Loucy (cell line): ENCODE results near the gene PRDM5.

ENCODE experiments used
- H2AFZ ChIP-seq: fragments of 200-600 bp; sonication (generic); 2 replicates; pipeline ENCODE4 v1.6.0; 2016; ENCODE audit warnings: antibody characterized with exemption, mild to moderate bottlenecking, low read length, moderate library complexity
- H3F3A ChIP-seq: fragments of 200-600 bp; 2 replicates; pipeline ENCODE4 v1.6.0; 2016; ENCODE audit warnings: antibody characterized with exemption, low read depth, mild to moderate bottlenecking
- H3K27me3 ChIP-seq: fragments of 200-600 bp; sonication (generic); 2 replicates; pipeline ENCODE4 v1.6.1; 2014; ENCODE audit warnings: low read length, mild to moderate bottlenecking; ENCODE audit not compliant: insufficient read depth, poor library complexity, severe bottlenecking
- H3K36me3 ChIP-seq: fragments of 200-600 bp; sonication (generic); 2 replicates; pipeline ENCODE4 v1.6.1; 2016; ENCODE audit warnings: low read length; ENCODE audit not compliant: insufficient read depth
- H3K4me1 ChIP-seq: fragments of 200-600 bp; sonication (generic); 2 replicates; pipeline ENCODE4 v1.5.1; 2014; ENCODE audit warnings: low read length, mild to moderate bottlenecking; ENCODE audit not compliant: insufficient read depth, poor library complexity, severe bottlenecking
- H3K4me2 ChIP-seq: fragments of 200-600 bp; sonication (generic); 2 replicates; pipeline ENCODE4 v1.6.0; 2014; ENCODE audit warnings: antibody characterized with exemption, low read length, low read depth, mild to moderate bottlenecking; ENCODE audit not compliant: poor library complexity, severe bottlenecking
- H3K4me3 ChIP-seq: fragments of 200-600 bp; sonication (generic); 2 replicates; pipeline ENCODE4 v1.5.1; 2014; ENCODE audit warnings: low read length, mild to moderate bottlenecking, mixed read lengths; ENCODE audit not compliant: poor library complexity, severe bottlenecking
- H3K79me2 ChIP-seq: fragments of 200-600 bp; sonication (generic); 2 replicates; pipeline ENCODE4 v1.6.1; 2014; ENCODE audit warnings: low read length; ENCODE audit not compliant: insufficient read depth
- H3K9ac ChIP-seq: fragments of 200-600 bp; sonication (generic); 2 replicates; pipeline ENCODE4 v1.6.0; 2014; ENCODE audit warnings: mild to moderate bottlenecking, low read depth, low read length, moderate library complexity; ENCODE audit not compliant: poor library complexity, severe bottlenecking
- H3K9me2 ChIP-seq: fragments of 200-600 bp; sonication (generic); replicated peaks from 2 replicates; pipeline ENCODE4 v1.6.1; 2016; ENCODE audit warnings: low read depth, low read length, mixed read lengths
- H3K9me3 ChIP-seq: fragments of 200-600 bp; sonication (generic); 2 replicates; pipeline ENCODE4 v1.6.1; 2014; ENCODE audit warnings: mild to moderate bottlenecking, antibody characterized with exemption, low read length, low read depth; ENCODE audit not compliant: insufficient read depth
- H4K20me1 ChIP-seq: fragments of 200-600 bp; sonication (generic); 2 replicates; pipeline ENCODE4 v1.6.0; 2014; ENCODE audit warnings: antibody characterized with exemption, low read length, mild to moderate bottlenecking; ENCODE audit not compliant: insufficient read depth, poor library complexity, severe bottlenecking
- CTCF ChIP-seq: fragments of 200-600 bp; sonication (generic); conservative IDR thresholded peaks from 2 replicates; pipeline ENCODE4 v1.5.1; 2014; ENCODE audit warnings: mild to moderate bottlenecking, antibody characterized with exemption, low read length
- EZH2phosphoT487 ChIP-seq: fragments of 200-600 bp; IDR thresholded peaks from 2 replicates; pipeline ENCODE4 v1.6.1; 2018; ENCODE audit warnings: antibody characterized with exemption, mild to moderate bottlenecking, moderate library complexity, borderline replicate concordance

The PRDM5 gene

GRCh38 chr4:120873554-120873953 is 49.0 kb downstream of the PRDM5 start:
- no peaks in the 10 kb centered on the region for H3K27me3 ChIP-seq
- no peaks in the 10 kb centered on the region for H3K36me3 ChIP-seq
- H3K4me3 ChIP-seq = no peak overlapping the region
- no peaks in the 10 kb centered on the region for H4K20me1 ChIP-seq
- no peaks in the 10 kb centered on the region for H3K4me1 ChIP-seq
- H3K9me2 ChIP-seq = no peaks in the 10 kb centered on the region
- H3K9me3 ChIP-seq = no peaks in the 10 kb centered on the region
- no peaks in the 10 kb centered on the region for H3F3A ChIP-seq
- no peak overlapping the region for H2AFZ ChIP-seq
- no peak for TF ChIP-seq EZH2phosphoT487
- TF ChIP-seq CTCF = peak; percentile 23; the same call in 1 of the 2 replicates
- H3K79me2 ChIP-seq = no peaks in the 10 kb centered on the region
- no peak overlapping the region for H3K4me2 ChIP-seq
- H3K9ac ChIP-seq = no peak overlapping the region

GRCh38 chr4:120871173-120871572 is 51.4 kb downstream of the PRDM5 start:
- no peak overlapping the region for H3K4me3 ChIP-seq
- no peak overlapping the region for H3K9ac ChIP-seq
- no peaks in the 10 kb centered on the region for H3K36me3 ChIP-seq
- H3K9me2 ChIP-seq = no peaks in the 10 kb centered on the region
- no peaks in the 10 kb centered on the region for H3F3A ChIP-seq
- H3K4me2 ChIP-seq = no peak overlapping the region
- H3K79me2 ChIP-seq = no peaks in the 10 kb centered on the region
- TF ChIP-seq EZH2phosphoT487 (no peak), CTCF (no peak)
- no peaks in the 10 kb centered on the region for H3K4me1 ChIP-seq
- H2AFZ ChIP-seq = no peak overlapping the region
- H3K9me3 ChIP-seq = no peaks in the 10 kb centered on the region
- no peaks in the 10 kb centered on the region for H3K27me3 ChIP-seq
- H4K20me1 ChIP-seq = no peaks in the 10 kb centered on the region

GRCh38 chr4:120870279-120870673 is 52.2 kb downstream of the PRDM5 start:
- Histone ChIP-seq H3K4me1 (no peaks in the 10 kb centered on the region), H4K20me1 (no peaks in the 10 kb centered on the region), H3K79me2 (no peaks in the 10 kb centered on the region), H3K27me3 (no peaks in the 10 kb centered on the region), H3K9ac (no peak overlapping the region), H3F3A (no peaks in the 10 kb centered on the region), H3K4me2 (no peak overlapping the region), H3K9me3 (no peaks in the 10 kb centered on the region), H2AFZ (no peak overlapping the region), H3K36me3 (no peaks in the 10 kb centered on the region), H3K9me2 (no peaks in the 10 kb centered on the region), H3K4me3 (no peak overlapping the region)
- no peak; the same call in 1 of the 2 replicates for TF ChIP-seq CTCF
- TF ChIP-seq EZH2phosphoT487 = no peak
